GM19372 (cell line): ENCODE results near the gene ARHGAP26.

Experiments
- ATAC-seq: cut with Tn5 transposase; IDR thresholded peaks from one replicate; pipeline ENCODE4 v1.9.1; 2021; ENCODE audit warnings: mild to moderate bottlenecking, low read depth, moderate library complexity; ENCODE audit not compliant: unreplicated experiment

Gene ARHGAP26

GRCh38 chr5:143024228-143024920 is 254.2 kb downstream of the ARHGAP26 start:
- ATAC-seq, result no peak

DNA sequence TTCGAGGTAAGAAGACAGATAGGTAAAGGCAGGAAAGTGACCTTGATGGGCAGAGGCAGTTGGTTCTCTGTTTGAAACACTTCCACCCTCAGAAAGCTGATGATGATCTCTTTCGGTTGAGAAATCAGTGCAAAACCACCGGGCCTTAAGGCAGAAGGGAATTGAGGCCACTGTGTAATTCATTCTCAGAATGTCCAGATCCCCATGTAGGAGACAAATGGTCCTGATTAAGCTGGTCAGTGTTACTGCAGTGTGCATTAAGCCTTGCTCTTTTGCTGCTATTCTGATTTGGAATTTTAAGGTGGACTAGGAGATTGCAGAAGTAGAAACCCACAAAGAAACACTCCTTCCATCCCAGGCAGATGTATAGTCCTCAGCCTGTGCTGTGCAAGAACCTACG is 255.2 kb downstream of the ARHGAP26 start:
- no peak for ATAC-seq

- no peak for ATAC-seq
These were observed 255.8 kb downstream of the ARHGAP26 start for GRCh38 chr5:143025971-143026370.

- no peak for ATAC-seq
These were observed 256.2 kb downstream of the ARHGAP26 start for GRCh38 chr5:143026380-143026779.

- ATAC-seq, result no peak
These were observed 259.1 kb downstream of the ARHGAP26 start for GRCh38 chr5:143029293-143029692.

DNA sequence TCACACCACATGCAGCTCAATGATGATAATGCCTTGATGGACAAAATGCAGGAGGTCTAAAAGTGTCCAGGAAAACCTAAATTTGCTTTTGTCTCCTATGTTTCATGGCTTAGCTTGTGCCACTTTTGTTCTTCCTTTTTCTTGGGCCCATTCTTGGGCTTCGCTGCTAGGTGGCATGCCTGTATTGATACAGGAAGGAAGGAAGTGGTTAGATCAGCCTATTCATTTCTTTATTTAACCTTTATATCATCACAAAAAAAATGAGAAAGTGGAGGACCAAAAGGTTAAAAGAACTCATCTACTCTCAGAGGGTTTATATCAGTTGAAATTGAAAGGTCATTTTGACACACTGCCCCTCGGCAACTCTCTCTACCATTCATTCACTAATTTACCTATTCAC is 260.2 kb downstream of the ARHGAP26 start:
- ATAC-seq, result no peak

DNA sequence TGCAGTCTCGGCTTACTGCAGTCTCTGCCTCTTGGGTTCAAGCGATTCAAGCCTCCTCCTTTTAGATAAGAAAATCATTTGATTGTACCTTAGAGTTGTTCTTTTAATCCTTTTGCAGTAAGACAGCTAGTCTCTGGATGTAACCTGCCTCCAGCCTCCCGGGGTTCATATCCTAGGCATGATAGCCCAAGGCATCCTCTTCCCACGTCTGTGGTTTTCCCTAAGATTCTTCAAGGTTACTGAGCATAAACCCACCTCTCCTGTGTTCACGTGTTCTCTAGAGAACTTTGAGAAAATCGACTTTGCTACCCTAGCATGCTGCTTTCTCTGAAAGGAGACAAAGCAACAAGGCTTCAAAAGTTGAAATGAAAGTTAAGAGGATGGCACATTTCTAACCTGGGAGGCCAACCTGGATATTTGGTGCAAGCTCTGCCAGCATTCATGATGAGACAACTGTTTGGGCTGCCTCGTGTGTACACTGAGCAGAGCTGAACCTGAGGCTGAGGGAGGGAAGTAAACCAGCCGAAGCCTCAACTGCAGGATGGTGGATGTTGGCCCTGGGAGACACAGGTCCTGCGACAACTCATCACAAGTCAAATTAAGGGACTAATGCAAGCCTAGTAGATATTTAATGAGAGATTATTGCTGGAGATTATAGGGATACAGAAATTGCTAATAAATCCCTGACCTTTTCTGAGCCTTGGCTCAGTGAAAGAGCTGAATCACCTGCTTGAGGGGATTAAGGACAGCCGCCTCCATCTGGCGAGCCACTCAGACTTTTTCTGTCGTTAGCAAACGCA is 261.8 kb downstream of the ARHGAP26 start:
- no peak for ATAC-seq

DNA sequence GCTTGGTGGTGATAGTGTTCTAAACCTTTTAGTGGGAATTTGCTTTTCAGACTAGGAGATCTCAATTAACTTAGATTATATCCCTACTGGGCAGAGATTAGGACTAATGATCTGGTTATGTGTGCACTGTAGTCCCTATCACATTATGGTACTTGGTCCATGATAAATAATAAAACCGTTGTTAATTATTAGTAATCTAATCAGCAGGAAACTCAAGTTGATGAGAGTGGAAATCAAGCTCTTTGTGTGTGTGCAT is 262.3 kb downstream of the ARHGAP26 start:
- ATAC-seq, result no peak

GRCh38 chr5:143033535-143034250 is 263.5 kb downstream of the ARHGAP26 start:
- ATAC-seq, result no peak

DNA sequence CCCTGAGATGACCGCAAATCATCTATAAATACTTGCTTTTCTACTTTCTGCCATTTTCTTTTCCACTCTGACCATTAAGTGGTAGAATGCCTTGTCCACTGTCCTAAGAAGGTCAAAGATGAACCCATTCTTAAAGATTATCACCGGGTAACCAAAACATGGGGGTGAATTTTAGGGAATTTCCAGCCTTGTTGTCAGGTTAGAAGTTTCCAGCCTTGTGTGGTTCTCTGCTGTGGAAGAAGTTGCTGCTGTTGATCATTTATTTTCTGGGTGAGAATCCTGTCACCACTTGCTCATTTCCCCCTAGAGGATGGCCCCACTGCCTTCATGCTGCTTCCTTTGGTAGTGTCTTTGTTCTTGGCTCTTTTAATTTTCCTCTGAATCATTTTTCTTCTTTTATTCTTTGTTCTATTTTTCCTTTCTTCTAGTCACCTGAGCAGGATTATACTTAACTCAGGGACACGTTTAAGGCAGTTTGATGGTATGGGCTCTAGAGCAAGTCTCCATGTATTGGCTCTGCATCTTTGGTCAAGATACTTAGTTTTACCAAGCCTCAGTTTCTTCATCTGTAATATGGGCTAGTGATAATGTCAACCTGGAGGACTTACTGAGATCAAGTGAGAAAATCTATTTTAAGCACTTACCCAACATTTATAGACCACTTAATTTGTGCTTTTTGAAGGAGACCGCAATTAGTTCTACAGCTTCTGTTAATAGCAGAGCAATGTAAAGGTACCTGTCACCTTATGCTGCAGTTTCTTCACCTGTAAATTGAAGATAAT is 266.2 kb downstream of the ARHGAP26 start:
- peak; percentile 60 for ATAC-seq

GRCh38 chr5:143037071-143037470 is 266.9 kb downstream of the ARHGAP26 start:
- no peak for ATAC-seq

GRCh38 chr5:143037708-143038107 is 267.5 kb downstream of the ARHGAP26 start:
- no peak for ATAC-seq

DNA sequence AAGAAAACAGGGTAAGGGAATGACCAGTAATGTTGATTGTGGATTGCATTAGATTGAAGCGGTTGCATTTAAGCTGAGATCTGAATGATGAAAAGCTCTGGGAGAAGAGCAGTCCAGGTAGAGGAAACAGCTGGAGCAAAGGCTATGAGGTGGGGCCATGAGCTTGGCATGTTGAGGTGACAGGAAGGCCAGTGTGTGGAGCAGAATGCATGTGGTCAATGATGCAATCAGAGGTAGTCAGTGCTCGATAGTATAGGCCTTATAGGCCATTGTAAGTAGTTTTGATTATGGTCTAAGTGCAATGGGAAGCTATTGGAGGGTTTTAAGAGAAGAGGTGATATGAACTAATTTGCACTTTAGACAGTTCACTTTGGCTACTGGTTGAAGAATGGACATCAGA is 270.4 kb downstream of the ARHGAP26 start:
- ATAC-seq, result no peak

DNA sequence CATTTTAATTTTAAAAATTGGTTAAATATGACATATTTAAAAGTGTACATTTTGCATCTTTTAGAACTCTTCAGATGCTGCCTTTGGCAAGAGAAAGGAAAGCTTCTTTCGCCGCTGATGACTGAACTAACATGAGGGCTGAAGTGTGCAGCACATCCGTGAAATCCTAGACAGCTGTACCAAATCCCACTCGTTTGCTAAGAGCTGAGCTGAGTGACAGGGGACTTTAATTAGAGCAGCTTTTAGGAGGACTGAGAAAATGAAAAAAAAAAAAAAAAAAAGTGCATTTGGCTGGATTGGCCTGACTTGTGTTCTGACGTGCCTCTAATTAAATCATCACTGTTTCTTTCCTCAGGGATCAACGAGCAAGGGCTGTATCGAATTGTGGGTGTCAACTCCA is 271.3 kb downstream of the ARHGAP26 start:
- no peak for ATAC-seq

DNA sequence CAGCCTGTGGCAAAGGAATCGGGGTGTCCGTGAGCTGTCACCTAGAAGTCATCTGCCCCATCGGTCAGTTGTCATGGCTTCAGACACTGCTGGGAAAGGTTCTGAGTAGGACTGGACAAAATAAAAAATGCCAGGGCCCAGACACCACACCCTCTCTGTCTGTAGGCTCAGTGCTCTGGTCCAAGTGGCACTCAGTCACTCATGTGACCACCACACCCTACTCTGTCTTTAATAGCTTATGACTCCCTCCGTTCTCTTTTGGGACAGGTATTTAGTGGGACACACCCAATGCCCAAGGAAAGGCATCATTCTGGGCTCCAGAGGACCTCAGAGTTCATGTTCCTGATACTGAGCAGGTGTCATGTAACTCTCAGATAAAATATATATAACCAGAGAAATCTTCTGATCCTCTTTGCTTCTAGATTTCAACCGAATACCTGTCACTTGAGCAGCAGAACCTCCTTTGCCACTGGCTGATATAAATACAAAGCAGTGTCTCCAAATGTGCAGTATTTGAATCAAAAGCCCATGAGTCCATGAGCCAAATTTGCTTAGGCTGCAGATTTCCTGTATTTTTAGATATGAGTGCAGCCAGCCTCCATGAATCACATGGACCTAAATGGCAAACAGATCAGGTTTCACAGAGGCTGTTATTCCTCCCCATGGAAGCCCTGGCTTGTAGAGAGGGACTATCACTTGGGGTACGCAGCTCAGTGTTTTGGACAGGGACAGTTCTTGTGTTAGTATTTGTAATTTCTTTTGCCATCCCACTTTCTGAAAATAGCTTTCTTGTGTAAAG is 272.0 kb downstream of the ARHGAP26 start:
- no peak for ATAC-seq

DNA sequence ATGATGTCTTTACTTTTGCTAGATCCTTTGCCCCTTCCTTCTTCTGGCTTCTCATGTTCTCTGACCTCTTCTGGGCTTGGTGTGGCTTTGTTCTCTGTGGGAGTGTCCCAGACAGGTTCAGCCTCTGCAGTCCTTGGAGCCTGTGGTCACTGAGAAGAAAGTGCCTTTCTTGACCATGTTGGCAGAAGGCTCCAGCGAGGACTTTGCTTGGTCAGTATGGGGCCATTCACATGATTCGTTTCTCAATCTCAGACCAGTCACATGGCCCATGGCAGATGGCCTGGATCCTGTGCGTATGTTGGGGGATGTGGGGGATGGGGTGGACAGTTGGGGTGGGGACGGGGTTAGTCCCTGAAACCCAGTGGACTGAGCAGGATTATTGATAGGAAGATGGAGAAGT is 274.1 kb downstream of the ARHGAP26 start:
- ATAC-seq, result no peak

GRCh38 chr5:143045062-143045461 is 274.9 kb downstream of the ARHGAP26 start:
- no peak for ATAC-seq

DNA sequence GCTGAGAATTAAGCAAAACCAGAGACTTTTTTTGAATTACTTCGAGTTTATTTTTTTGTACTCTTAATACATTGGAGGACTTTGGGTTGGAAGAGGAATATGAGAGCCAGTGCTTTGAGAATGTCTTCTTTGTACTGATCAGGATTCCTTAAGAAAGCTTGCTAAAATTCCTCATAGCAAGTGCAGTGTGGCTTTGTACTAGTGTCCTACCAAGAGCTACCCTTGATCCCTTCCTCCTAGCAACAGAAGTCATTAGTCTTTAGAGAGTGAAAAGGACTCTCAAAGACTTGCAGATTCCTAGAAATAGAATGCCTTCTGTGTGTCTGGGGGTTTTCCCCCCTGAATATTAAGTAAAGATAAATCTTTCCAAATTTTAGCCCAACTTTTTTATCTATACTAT is 276.1 kb downstream of the ARHGAP26 start:
- ATAC-seq, result no peak

GRCh38 chr5:143047091-143047490 is 276.9 kb downstream of the ARHGAP26 start:
- no peak for ATAC-seq

- no peak for ATAC-seq
These were observed 280.0 kb downstream of the ARHGAP26 start for GRCh38 chr5:143050183-143050582.
